BE2C (cell line): Measurements from ENCODE around the gene TMEM174.

Experiments
- DNase-seq: peaks from one replicate; pipeline ENCODE4 v3.0.0-alpha.2; 2020
- H3K27me3 ChIP-seq: fragments of 250-450 bp; sonication (Bioruptor Pico); 2 replicates; pipeline ENCODE4 v1.5.1; 2020; ENCODE audit warnings: mild to moderate bottlenecking
- H3K36me3 ChIP-seq: fragments of 250-450 bp; sonication (Bioruptor Pico); 2 replicates; pipeline ENCODE4 v1.5.1; 2020; ENCODE audit warnings: mild to moderate bottlenecking
- H3K4me1 ChIP-seq: fragments of 250-450 bp; sonication (Bioruptor Pico); 2 replicates; pipeline ENCODE4 v1.5.1; 2020
- H3K4me3 ChIP-seq: 2 replicates; pipeline ENCODE4 v1.5.1; 2011; ENCODE audit warnings: low read depth, low read length
- H3K9me3 ChIP-seq: fragments of 250-450 bp; sonication (Bioruptor Pico); 2 replicates; pipeline ENCODE4 v1.5.1; 2020
- TF ChIP-seq, protein P1 (sequence below): IDR thresholded peaks from 2 replicates; pipeline ENCODE4 v1.5.1; 2012; ENCODE audit warnings: mild to moderate bottlenecking, low read depth, low read length

The TMEM174 gene

DNA sequence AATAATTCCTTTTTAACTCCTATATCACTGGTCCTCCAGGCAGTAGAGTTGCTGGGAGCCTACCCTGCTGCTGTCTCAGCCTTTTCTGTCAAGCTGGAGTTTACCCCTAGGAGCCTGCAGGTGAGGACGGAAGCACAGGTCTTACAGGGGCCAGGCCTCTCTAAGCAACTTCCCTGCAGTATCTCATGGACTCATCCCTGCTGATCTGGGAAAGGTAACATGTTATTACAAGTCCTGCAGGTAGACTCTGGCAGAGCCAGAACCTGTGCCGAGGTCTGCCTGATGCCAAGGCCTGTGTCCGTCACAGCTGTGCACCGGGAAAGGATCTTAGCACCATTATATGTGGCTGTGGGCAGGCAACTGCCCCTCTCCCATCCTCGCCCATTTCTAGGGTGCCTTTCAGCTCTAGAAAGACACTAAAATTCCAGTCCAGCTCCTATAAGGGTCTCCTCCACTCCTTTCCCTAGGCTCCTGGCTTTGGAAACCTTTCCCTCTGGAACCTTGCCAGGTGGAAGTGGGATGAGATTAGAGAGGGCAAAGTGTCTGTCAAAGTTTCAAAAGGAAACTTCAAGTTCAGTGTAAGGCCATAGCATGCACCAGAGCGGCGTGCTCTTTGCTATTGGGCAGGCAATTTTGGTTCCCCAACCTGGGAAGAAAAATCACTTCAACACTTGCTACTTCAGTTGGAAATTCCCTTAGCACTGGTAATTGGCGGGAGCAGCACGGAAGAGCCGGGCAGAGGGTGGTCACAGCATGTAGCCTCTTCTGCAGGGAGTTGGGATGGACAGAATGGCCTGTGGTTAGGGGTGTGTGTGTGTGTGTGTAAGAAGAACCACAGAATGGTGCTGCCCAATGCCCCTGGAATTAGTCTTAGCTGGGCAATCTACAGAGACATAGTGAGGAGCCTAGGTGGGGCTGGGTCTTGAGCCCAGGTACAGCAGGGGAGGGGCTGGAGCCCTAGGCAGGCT, 35.1 kb upstream of the TMEM174 start:
- Histone ChIP-seq H3K9me3 (no peaks in the 10 kb centered on the region), H3K27me3 (peaks cover 6% of the 10 kb centered on the region)
- TF ChIP-seq, protein P1, sequence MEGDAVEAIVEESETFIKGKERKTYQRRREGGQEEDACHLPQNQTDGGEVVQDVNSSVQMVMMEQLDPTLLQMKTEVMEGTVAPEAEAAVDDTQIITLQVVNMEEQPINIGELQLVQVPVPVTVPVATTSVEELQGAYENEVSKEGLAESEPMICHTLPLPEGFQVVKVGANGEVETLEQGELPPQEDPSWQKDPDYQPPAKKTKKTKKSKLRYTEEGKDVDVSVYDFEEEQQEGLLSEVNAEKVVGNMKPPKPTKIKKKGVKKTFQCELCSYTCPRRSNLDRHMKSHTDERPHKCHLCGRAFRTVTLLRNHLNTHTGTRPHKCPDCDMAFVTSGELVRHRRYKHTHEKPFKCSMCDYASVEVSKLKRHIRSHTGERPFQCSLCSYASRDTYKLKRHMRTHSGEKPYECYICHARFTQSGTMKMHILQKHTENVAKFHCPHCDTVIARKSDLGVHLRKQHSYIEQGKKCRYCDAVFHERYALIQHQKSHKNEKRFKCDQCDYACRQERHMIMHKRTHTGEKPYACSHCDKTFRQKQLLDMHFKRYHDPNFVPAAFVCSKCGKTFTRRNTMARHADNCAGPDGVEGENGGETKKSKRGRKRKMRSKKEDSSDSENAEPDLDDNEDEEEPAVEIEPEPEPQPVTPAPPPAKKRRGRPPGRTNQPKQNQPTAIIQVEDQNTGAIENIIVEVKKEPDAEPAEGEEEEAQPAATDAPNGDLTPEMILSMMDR: no peak

DNA sequence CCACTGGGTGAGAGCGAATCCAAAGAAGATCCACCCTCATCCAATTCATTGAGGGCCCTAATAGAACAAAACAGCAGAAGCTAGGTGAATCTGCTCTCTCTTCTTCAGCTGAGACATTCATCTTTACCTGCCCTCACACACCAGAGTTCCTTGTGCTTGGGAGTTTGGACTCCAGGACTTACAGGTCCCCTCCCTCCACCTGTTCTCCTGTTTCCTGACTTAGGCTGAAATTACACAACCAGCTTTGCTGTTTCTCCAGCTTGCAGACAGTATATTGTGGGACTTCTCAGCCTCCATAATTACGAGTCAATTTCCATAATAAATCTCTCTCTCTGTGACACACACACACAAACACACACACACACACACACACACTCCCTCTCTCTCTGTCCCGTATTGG, 33.5 kb upstream of the TMEM174 start:
- H3K4me1 ChIP-seq: no peaks in the 10 kb centered on the region
- H3K4me3 ChIP-seq: no peak overlapping the region
- H3K9me3 ChIP-seq: no peaks in the 10 kb centered on the region
- peaks cover 14% of the 10 kb centered on the region for H3K27me3 ChIP-seq
- no peaks in the 10 kb centered on the region for H3K36me3 ChIP-seq
- TF ChIP-seq, protein P1: no peak
- DNase-seq: no peak

More for the DNA sequence above, 35.1 kb upstream of the TMEM174 start:
- no peak for DNase-seq
- Histone ChIP-seq H3K4me3 (no peak overlapping the region), H3K36me3 (no peaks in the 10 kb centered on the region), H3K4me1 (no peaks in the 10 kb centered on the region)

DNA sequence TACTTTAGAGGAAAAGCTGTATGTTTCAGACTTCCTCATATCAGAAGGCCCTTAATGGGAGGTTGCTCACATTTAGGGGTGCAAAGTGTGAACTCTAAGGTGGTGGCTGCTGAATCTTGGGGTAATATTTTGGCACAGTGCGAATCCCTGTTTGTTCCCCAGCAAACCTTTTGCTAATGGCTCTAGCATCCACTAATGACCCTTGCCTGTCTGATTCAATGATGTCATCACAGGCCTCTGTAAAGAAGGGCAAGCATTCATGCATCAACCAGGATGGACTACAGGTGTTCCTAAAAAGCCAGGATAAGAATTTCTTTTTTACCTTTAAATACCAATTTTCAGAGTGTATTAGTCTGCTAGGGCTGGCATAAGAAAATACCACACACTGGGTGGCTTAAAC, 32.2 kb upstream of the TMEM174 start:
- Histone ChIP-seq H3K36me3 (no peaks in the 10 kb centered on the region), H3K4me1 (no peaks in the 10 kb centered on the region), H3K9me3 (no peaks in the 10 kb centered on the region), H3K27me3 (peaks cover 15% of the 10 kb centered on the region), H3K4me3 (no peak overlapping the region)
- TF ChIP-seq, protein P1: no peak
- DNase-seq: no peak

DNA sequence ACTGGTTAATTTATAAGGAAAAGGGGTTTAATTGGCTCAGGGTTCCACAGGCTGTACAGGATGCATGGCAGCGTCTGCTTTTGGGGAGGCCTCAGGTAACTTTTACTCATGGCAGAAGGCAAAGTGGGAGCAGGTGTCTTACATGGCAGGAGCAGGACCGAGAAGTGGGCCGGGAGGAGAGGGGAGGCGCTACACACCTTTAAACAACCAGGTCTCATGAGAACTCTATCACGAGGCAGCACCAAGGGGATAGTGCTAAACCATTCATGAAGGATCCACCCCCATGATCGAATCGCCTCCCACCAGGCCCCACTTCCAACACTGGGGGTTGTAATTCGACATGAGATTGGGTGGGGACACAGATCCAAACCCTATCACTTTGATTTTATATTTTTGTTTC, 31.0 kb upstream of the TMEM174 start:
- no peak for DNase-seq
- TF ChIP-seq, protein P1: no peak
- H3K4me3 ChIP-seq: no peak overlapping the region
- no peaks in the 10 kb centered on the region for H3K36me3 ChIP-seq
- H3K9me3 ChIP-seq: no peaks in the 10 kb centered on the region
- no peaks in the 10 kb centered on the region for H3K4me1 ChIP-seq
- H3K27me3 ChIP-seq: peaks cover 27% of the 10 kb centered on the region

DNA sequence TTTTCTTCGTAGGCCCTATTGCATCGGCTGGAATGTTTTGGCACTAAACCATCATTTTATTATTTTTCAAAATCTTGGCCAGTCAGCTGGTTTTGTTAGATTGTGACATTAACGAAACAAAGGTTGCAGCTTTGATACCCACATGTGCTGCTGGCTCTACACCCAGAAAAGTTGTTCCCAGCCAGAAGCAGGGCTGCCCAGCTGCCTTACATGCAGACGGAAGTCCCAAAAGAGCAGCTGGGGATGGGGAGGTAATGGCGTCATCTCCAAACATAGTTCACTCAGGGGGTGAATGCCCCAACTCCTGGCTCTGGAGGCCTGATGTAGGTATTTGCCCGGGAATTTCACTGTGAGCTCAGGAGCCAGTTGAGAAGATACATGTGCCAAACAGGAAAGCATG, 29.3 kb upstream of the TMEM174 start:
- no peaks in the 10 kb centered on the region for H3K9me3 ChIP-seq
- H3K36me3 ChIP-seq: no peaks in the 10 kb centered on the region
- no peak overlapping the region for H3K4me3 ChIP-seq
- TF ChIP-seq, protein P1: no peak
- peaks cover 28% of the 10 kb centered on the region for H3K27me3 ChIP-seq
- no peak for DNase-seq
- no peaks in the 10 kb centered on the region for H3K4me1 ChIP-seq

DNA sequence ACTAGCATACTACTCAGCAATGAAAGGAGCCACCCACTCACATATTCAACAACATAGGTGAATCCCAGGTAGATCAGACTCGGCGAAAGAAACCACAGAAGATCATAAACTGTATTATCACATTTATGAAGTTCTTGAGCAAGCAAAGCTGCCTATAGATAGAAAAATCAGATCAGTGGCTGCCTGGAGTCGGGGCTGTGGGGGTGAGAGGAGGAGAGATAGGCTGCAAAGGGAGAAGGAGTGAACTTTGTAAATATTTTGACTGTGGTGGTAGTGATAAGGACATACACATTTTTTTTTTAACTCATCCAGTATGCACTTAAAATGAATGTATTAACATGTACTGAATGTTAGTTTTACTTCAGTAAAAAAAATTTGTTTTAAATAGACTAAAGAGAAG, 23.5 kb upstream of the TMEM174 start:
- TF ChIP-seq, protein P1: no peak

More for the DNA sequence above, 23.5 kb upstream of the TMEM174 start:
- Histone ChIP-seq H3K27me3 (peaks cover 14% of the 10 kb centered on the region), H3K9me3 (no peaks in the 10 kb centered on the region), H3K4me3 (no peak overlapping the region), H3K4me1 (no peaks in the 10 kb centered on the region), H3K36me3 (no peaks in the 10 kb centered on the region)
- no peak for DNase-seq
